Breast epithelium (tissue), 3 donors: ENCODE results near the gene RBP3.

ENCODE experiments used
- CTCF ChIP-seq, 3 donors: fragments of 450-650 bp; IDR thresholded peaks; one replicate each; pipeline ENCODE4 v1.5.1; 2016 to 2017; ENCODE audit warnings: antibody characterized with exemption in 3 of 3, mild to moderate bottlenecking in 3 of 3, moderate library complexity in 3 of 3
- POLR2AphosphoS5 ChIP-seq, 3 donors: sonication (generic); formaldehyde crosslinking; IDR thresholded peaks; one replicate each; pipeline ENCODE4 v1.6.1; 2017; ENCODE audit warnings: antibody characterized with exemption in 3 of 3

GRCh38 chr10:47402641-47403301 lies 54.6 kb downstream of the RBP3 start:
- no peak for TF ChIP-seq POLR2AphosphoS5 (IDR thresholded peaks at IDR 0.05)
- TF ChIP-seq CTCF (IDR thresholded peaks at IDR 0.05), result no peak
